Measurements from ENCODE around the gene MST1.

Gene MST1

GRCh38 chr3:49641921-49642707 is 47.2 kb downstream of the MST1 start:
- Histone ChIP-seq H3K4me1 (ENCODE audit: insufficient read depth, low read length) (peaks cover 6% of the 10 kb centered on the region; the same call in 1 of the 2 replicates), H3K9ac (ENCODE audit: low read depth, low read length) (no peak overlapping the region), H3K36me3 (ENCODE audit: insufficient read depth, low read length) (no peaks in the 10 kb centered on the region), H3K9me3 (ENCODE audit: control insufficient read depth, insufficient read depth, low read length) (no peaks in the 10 kb centered on the region)

GRCh38 chr3:49641292-49641691 is 48.0 kb downstream of the MST1 start:
- Histone ChIP-seq H3K9me3 (ENCODE audit: control insufficient read depth, insufficient read depth, low read length) (no peaks in the 10 kb centered on the region), H3K9ac (ENCODE audit: low read depth, low read length) (no peak overlapping the region), H3K36me3 (ENCODE audit: insufficient read depth, low read length) (no peaks in the 10 kb centered on the region), H3K4me1 (ENCODE audit: insufficient read depth, low read length) (peaks cover 6% of the 10 kb centered on the region; the same call in 1 of the 2 replicates)

- H3K4me1 ChIP-seq (ENCODE audit: insufficient read depth, low read length), result peaks cover 6% of the 10 kb centered on the region; the same call in 1 of the 2 replicates
- H3K9me3 ChIP-seq (ENCODE audit: control insufficient read depth, insufficient read depth, low read length), result no peaks in the 10 kb centered on the region
- H3K36me3 ChIP-seq (ENCODE audit: insufficient read depth, low read length), result no peaks in the 10 kb centered on the region
- no peak overlapping the region for H3K9ac ChIP-seq (ENCODE audit: low read depth, low read length)
Observed at GRCh38 chr3:49639551-49639950, 49.7 kb downstream of the MST1 start.

- Histone ChIP-seq H3K9ac (ENCODE audit: low read depth, low read length) (no peak overlapping the region), H3K4me1 (ENCODE audit: insufficient read depth, low read length) (peaks cover 6% of the 10 kb centered on the region; the same call in 1 of the 2 replicates), H3K36me3 (ENCODE audit: insufficient read depth, low read length) (no peaks in the 10 kb centered on the region), H3K9me3 (ENCODE audit: control insufficient read depth, insufficient read depth, low read length) (no peaks in the 10 kb centered on the region)
Observed at GRCh38 chr3:49638445-49638844, 50.8 kb downstream of the MST1 start.

GRCh38 chr3:49636883-49637609 is 52.2 kb downstream of the MST1 start:
- H3K9me3 ChIP-seq (ENCODE audit: control insufficient read depth, insufficient read depth, low read length), result no peaks in the 10 kb centered on the region
- H3K9ac ChIP-seq (ENCODE audit: low read depth, low read length), result no peak overlapping the region
- peaks cover 6% of the 10 kb centered on the region; the same call in 1 of the 2 replicates for H3K4me1 ChIP-seq (ENCODE audit: insufficient read depth, low read length)
- no peaks in the 10 kb centered on the region for H3K36me3 ChIP-seq (ENCODE audit: insufficient read depth, low read length)

- no peaks in the 10 kb centered on the region for H3K36me3 ChIP-seq (ENCODE audit: insufficient read depth, low read length)
- H3K9me3 ChIP-seq (ENCODE audit: control insufficient read depth, insufficient read depth, low read length), result no peaks in the 10 kb centered on the region
- H3K4me1 ChIP-seq (ENCODE audit: insufficient read depth, low read length), result peaks cover 6% of the 10 kb centered on the region; the same call in 1 of the 2 replicates
- H3K9ac ChIP-seq (ENCODE audit: low read depth, low read length), result no peak overlapping the region
Observed at GRCh38 chr3:49634736-49635135, 54.5 kb downstream of the MST1 start.
